ENCODE data around the gene GPC4.

Gene GPC4

DNA sequence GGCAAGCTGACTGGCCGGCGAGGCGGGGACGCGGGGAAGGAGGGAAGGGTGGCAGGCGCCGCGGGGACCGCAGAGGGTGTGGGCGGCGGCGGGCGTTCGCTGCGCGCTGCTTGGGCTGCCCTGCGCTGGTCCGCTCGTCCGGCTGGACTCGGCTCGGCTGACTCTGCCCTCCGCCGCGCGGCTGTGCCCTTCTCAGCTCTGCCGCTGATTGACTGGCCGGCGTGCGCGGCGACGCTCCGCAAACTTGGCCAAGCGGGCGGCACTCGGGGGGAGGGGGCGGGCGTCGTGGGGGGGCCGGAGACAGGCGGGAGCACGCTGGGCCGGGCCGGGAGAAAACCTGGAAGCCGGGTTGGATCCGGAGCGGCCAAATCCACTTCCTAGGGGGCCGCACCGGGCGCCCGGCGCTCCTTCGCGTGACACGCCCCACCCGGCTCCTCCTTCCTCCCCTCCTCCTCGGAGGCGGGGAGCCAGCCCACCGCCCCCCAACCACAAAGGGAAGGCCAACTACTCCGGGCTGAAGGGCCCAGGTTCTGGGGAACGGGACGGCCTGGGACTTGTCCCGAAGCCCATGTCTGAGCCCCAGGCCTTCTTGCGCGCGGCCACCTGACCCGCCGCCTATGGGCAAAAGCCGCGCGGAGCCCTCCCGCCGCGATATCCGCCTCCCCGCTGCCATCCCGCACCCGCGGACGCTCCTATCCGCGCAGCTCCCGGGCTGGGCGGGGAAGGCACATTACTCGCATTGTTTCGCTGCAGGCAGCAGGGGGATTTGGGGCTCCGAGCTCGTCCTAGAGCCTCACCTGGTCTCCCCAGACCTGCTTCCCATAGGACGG, at the start of gene GPC4:
Gene GPC4 (minus strand): TSS at position 214 of the 830 bp plus-strand sequence. CDS start 524 bp downstream, outside the sequence.
- DNase-seq (ENCODE audit: low read depth), result no peak

DNA sequence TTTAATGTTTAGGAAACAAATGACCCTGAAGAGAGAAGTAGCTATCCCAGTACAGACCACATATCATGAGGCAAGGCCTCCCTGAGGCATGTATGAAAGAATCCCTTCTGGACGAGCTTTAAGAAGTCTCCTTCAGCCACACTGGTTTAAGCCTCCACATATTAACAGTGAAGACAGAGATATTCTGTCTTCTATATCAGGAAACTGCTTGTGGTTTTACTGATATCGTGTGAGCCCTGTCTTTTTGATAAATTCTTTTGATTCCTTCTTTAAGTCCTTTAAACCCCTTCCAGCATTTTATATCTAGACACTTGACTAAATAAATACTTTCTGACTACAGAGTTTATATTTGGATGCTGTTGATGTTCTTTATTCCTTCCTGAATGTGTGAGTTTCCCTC, 45.9 kb upstream of the GPC4 start:
- DNase-seq (ENCODE audit: low read depth), result peak; percentile 50

DNA sequence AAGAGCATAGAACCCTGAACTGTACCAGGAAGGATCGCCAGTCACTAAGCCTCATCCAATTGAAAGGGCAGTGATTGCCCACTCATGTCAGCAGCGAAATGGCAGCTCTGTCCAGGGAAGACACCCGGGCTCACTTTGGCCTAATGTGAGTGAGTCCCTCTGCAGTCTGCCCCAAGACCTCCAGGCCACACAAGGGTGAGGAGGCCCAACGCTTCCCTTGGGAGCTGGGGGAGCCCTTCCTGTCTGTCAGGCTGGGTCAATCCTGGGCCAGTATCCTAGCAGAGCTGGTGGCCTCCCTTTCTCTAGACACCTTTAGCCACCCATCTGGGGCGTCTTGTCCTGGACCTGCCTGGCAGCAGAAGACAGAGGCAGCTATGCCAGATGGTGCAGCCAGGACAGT, 39.6 kb upstream of the GPC4 start:
- no peak for DNase-seq (ENCODE audit: low read depth)

DNA sequence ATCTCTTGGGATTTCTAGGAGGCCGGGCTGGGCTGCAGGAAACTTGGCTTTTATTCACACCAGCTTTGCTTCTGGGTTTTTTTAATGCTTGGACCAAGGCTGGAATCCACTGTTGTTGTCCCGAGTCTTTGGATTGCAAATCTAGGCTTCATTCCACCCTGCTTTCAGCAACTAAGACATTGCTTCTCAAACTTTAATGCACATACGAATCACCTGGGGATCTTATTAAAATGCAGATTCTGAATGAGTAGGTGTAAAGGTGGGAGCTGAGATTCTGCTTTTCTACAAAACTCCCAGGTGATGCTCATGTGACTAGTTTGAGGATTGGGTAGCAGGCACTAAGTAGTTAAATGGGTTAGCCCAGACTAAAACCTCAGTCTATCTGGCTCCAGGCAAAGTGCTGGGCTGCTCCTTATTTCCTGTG, 39.2 kb upstream of the GPC4 start:
- no peak for DNase-seq (ENCODE audit: low read depth)

DNA sequence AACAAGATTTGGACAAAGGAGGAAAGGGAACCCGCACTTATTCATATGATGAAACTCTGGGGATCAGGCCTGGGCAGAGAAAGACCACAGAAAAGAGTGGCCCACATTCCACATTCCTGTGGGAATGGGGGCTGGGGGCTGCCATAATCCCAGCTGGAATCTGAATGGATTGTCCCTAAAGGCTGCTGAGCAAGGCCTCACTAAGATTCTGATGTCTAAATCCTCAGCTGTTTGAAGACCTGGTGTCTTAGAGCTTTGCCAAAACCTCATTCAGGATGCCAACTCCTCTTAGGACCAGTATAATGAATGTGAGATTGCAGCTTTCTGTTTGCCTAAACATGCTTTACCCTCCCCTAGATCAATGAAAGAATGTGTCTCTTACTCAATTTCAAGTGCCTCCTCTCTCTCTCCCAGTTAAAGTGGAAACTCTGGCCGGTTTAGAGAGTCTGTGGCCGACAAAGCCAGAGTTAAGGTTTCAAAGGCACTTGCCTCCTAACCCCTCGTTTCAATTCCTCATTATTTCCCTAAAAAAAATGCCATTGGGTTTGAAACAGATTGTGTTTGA, 33.3 kb upstream of the GPC4 start:
- DNase-seq (ENCODE audit: low read depth), result no peak

DNA sequence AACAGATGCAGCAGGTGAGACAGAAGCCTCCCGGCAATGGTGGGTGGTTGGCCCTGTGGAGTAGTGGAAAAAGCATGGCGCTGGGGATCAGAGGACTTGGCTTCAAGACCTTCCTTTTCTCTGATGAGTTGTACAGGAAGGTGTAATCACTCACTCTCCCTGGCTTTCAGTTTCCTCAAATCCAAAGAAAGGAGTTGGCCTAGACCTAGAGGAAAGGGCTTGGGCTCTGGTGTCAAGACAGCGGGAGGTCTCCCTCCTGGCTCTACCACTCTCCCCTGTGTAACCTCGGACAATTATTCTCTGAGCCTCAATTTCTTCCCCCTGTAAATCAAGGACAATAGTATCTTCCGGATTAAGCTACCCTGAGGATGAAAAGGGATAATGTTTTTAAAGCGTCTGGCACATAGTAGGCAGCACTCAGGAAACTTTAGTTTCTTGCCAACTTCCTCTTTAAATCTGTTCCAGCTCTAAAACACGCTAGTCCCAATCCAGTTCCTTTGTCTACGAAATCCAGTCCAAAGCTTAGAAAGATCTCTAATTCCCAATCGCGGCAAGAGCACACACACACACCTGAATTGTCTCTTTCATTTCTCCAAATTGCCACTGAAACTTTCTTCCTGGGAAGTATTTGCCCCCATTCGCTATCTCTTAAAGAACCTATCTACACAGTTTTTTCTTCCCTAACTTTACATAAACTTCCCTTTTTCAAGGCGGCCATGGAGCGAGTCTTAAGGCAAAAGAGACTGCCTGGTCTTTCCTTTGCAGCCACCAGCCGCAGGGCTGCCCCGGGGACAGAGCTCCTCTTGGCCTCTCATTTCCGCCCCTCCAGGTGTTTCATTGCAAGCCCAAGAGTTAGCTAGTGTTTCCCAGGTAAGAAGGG, 29.9 kb upstream of the GPC4 start:
- no peak for DNase-seq (ENCODE audit: low read depth)

DNA sequence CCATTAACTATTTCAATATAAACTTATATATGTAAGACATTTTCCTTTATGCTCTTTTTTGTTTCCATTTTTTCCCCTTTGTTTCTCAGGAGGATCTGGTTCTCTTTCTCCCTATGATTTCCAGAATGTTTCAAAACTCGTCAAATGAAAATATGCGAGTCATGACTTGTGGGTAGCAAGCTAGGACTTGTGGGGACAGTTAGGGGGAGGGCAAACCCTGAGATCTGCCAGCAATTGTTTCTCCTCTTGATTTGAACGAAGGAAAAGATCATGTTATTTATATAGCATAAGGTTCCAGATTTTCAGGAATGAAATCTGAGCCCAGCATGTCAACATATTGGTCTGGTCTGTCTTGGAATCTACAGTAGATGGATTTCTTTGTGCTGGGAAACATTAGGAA, 28.9 kb upstream of the GPC4 start:
- no peak for DNase-seq (ENCODE audit: low read depth)

DNA sequence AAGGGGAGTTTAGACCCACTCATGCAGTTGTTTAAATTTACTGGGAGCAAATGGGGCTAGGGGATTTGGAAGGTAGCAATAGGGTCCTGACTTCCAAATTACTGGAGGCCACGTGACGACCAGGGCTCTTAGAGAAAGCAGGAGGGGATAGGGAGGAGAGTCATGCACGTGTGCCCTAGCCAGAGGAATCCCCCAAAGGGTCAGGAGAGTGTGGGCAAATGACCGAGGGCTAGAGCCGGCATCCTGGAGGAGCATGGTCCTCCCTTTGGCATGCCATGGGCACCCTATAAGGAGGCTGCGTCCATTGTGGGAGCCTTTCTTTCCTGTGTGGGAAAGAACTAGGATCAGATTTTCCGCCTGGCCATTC, 25.5 kb upstream of the GPC4 start:
- DNase-seq (ENCODE audit: low read depth), result no peak

DNA sequence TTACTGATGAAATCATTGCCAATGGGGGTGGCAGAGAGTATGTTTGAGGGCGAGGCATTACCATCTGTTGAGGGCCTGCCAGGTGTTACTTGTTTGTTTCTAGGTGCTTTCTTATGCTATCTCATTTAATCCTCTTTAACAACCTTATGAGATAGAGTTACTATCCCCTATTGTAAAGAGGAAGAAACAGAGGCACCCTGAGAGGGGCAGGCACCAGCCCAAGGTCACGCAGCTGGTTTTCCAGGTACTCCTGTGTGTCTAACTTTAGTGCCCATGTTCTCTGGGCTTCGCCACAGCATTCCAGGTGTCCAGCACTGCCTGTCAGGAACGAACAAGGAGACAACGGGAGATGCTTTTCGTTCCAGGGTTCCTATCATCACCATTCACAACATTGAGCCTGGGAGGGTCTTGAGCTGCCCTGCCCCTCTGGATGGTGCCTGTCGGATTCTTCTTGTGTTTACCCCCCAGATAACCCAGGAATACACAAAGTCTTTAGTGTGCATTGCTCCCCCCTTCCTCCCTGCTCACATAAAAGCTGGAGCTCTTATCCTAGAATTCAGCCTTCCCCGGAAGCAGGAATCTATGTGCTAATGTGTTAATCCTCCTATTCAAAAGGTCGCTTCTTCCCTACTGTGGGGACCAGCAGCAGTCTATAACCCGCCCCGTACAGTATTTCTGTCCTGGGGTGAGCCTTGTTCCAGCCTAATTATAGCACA, 24.9 kb upstream of the GPC4 start:
- no peak for DNase-seq (ENCODE audit: low read depth)

DNA sequence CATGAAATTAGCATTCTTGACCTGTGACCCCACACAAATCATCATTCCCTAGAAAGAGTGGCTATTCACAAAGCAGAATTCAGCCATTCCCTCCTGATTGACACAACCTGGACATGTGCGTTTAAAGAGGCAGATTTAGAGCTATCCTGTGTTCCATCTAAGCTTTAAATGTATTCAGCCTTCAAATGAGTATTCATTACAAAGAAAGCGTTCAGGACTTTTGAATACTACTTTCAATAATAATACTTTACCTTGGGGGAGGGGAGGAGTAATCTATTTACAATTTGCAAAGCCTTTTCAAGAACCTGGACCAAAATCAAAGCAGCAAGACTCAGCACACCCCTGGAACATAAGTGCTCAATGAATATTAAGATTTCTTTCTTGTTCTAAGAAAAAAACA, 22.5 kb upstream of the GPC4 start:
- DNase-seq (ENCODE audit: low read depth), result no peak

DNA sequence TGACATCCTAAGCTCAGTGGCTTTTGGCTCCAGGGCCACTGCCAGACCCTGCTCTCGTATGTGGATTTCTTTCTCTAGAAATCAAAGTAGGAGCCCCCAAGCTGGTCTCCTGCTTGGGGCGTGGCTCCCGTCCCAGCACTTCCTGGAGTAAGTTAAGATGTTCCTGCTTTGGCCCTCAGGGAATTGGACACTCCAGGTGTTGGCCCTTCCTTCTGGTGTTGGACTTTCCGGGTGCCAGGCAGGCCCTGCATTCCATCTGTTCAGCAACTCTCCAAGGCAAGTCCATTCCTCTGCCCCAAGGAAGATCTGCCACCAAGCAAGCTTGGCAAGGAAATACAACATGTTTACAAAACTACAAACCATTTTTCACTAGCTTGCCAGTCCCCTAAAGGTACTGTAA, 22.1 kb upstream of the GPC4 start:
- DNase-seq (ENCODE audit: low read depth), result no peak

DNA sequence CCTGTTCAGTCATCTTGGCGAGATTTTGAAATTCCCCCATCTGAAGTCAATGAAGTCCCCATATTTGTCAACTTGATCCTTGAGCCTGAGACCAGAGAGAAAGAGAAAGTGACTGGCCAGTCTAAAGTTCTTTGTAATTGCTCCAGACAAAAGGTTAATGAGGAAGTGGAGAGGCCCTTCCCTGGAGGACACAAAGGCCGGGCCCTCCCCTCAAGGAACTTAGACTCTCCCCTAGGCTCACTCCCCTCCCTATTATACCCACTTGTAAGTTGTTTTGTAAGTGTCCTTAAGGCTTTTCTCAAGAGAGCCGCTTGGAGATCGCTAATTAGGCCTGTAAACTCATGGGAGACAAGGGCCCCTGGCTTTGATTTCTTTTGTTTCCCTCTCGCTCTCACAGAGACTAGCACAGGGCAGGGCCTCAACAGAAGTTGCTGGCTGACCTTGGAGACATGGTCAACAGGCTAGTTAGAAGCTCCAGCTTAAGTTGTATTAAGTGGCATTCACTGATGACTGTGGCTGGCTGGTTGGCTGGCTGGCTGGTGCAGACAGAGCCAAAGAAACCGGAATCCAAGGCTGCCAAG, 20.3 kb upstream of the GPC4 start:
- DNase-seq (ENCODE audit: low read depth), result no peak

DNA sequence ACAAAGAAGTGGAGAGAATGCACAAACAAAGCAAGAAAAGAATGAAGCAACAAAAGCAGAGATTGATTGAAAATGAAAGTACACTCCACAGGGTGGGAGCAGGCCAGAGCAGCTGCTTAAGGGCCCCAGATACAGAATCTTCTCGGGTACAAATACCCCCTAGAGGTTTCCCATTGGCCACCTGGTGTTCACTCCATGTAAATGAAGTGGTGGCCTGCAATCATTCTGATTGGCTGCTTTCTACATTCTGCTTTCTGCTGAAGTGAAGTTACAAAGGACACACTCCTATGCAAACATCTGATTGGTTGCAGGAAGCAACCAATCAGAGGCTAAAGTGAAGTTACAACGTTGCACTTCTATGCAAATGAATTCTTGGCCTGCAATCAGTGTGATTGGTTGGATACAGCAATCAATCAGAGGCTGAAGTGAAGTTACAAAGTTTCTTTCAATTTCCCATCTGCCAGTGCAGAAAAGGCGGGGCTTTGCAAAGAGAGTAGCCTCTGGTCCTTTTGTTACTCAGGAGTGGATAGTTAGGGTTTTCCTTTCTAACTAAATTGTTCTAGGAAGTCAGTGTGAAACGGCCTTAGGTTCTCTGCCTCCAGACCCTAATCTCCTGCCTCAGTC, 19.0 kb upstream of the GPC4 start:
- no peak for DNase-seq (ENCODE audit: low read depth)

DNA sequence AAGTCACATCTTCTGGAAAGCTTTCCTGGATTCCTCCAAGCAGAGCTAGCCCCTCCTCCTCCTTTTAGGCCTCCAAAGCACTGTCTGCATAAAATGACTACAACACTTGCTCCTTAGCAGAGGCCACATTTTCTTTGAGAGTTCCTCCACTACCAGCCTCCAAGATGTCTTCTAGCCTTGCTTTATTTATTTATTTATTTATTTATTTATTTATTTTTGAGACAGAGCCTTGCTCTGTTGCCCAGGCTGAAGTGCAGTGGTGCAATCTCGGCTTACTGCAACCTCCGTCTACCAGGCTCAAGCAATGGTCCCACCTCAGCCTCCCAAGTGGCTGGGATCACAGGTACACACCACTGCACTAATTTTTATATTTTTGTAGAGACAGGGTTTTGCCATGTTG, 4.6 kb upstream of the GPC4 start:
- no peak for DNase-seq (ENCODE audit: low read depth)

DNA sequence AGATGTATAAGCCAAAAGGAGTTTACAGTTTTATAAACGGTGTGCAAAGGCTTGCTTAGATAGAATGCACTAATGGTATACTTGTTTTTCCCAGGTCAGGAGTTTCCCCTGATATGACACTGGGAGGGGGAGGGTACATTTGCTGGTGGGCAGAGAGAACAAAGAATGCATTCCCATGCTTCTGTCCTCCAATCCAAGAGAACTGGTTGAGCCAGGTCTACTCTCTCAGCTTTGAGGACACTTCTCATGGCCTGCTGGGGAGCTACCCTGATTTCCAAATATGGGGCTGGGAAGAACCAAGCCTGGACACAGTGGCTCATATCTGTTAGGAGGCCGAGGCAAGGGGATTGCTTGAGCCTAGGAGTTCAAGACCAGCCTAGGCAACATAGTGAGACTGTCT, 3.3 kb upstream of the GPC4 start:
- no peak for DNase-seq (ENCODE audit: low read depth)

DNA sequence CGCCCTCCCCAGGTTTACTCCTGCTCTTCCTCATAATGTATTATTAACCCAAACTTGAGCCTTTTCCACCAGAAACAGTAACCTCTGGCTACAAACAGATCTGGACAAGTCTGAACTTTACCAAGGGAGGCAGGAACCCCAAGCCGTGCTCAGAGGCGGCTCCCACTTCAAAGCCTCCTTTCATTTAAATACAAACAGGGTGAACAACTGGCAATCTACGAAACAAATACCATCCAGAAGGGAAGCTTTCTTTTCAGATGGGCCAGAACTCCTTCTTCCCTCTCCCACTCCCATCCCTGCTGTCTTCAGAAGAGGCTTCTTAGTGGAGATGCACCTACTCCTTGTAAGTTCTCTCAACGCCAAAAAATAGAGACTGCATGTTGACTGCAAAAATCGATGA, 2.1 kb upstream of the GPC4 start:
- DNase-seq (ENCODE audit: low read depth), result no peak

DNA sequence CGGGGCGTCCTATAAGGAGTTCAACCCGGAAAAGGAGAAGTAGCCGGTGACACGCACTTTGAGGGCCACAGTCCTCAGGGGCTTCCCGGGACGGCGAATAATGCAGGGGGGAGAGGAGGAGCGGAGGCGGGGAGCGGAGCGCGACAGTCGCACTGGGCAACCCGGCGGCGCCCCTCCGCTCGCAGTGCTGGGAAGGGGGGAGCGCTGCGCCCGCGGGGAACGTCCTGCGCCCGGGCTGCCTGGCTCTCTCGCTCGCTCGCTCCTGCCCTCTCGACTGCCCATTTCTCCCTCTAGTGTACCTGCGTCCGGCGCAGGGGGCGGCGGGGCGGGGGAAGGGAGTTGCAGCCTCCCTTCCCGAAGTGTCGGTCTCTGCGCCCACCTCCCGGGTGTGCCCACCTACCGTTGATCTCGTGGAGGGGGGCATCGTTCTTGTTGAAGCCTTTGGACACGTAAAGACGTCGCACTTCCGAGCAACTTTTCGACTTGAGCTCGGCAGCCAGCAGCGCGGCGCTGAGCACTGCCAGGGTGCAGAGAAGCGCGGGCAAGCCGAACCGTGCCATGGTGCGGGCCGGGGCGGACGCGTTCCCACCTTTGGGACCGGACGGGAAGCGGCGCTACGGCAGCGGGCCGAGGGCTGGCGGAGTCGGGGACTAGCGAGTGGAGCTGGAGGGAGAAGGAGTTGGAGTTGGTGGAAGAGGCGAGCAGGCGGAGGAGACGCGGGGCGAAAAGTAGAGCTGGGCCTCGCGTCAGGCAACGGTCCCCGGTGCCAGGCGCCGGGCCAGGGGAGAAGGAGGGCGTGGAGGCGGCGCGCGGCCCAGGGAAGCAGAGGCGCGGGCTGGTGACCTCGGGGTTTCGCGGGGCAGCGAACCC, 648 bp downstream of the GPC4 start:
- no peak for DNase-seq (ENCODE audit: low read depth)

DNA sequence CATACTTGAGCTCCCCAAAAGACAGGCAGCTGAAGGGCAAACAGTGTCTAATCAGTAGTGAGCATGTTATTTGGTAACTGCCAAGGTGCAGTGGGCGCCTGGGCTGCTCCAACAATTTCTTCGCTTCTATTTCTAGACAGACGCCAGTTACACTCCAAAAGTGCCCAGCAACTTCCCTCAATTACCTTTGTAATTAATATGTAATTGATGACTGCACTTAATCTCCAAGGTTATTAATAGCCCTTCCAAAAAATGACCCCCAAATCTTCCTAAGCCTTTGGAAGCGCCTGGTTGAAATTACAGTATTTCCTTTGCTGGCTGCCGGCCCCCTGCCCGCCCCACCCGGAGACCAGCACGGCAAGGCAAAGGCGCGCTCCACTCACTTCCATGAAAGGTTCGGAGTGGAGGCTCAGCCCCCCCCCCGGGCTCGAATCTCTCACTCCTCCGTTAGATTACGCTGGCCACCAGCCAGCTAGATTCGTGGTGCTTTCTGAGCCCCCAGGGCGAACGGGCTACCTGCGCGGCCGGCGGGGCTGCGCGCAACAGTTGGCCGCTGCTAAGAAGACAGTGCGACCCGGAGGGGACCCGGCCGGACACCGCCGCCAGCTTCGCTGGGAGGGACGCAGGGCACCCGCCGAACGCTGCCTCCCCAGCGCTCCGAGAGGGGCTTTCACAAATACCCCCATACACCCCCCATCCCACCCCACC, 1.9 kb downstream of the GPC4 start:
- DNase-seq (ENCODE audit: low read depth), result no peak

DNA sequence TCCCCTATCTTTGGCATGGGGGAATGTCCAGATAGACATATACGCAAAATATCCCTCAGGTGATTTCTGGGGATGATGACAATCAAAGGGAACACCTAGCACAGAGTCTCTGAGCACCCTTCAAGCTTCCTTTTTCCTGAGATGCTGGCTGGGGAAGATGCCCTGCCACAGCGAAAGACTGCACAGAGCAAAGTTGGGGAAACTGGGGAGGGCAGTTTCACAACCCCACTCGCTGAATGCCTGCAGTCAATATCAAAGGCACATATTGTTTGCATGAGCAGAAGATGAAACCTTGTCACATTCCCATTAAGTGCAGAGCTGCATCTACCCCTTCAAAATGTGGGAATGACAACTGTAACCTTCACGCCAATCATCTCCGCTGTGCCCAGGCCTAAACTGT, 2.6 kb downstream of the GPC4 start:
- no peak for DNase-seq (ENCODE audit: low read depth)

DNA sequence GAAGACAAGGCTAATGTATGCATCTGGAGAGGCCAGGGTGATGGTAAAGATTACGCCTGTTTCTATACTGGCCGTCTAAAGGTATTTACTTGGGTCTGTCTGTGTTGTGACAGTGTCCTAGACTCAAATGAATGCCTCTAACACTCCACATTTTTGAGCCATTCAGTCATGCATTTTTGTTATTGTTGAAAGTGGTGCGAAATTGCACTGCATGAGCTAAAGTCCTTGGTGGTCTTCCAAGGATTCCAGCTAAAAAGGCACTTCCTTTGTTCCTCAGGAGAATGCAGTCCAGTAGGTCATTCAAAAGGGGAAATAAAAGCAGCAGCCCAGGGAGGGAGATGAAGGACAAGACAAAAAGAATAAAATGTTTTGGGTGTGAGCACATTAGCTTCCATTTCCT, 3.0 kb downstream of the GPC4 start:
- DNase-seq (ENCODE audit: low read depth), result no peak
